ENCODE data around the gene SLC7A1. TPM values are rescaled to one million over a fixed set of nuclear protein-coding genes. Genes with fewer than 3 reads are reported as not detected.

SLC7A1 gene
- total and polyA plus RNA-seq, 2 experiments from 2014 or later = 10.1 to 16.2 TPM

GRCh38 chr13:29509999-29510589 lies 85.4 kb downstream of the SLC7A1 start:
- 98% methylated on average over 14 of the region's 14 CpGs for WGBS (ENCODE audit: low lambda C conversion rate, missing lambda C conversion rate)
- H3K4me3 ChIP-seq = no peak overlapping the region
- no peak for TF ChIP-seq CTCF (IDR thresholded peaks at IDR 0.05; ENCODE audit: poor library complexity)
- TF ChIP-seq EZH2phosphoT487 (IDR thresholded peaks at IDR 0.05; ENCODE audit: low read depth, severe bottlenecking, unreplicated experiment) = no peak
- TF ChIP-seq EZH2 (IDR thresholded peaks at IDR 0.05; ENCODE audit: borderline replicate concordance) = no peak

GRCh38 chr13:29508876-29509252 lies 86.6 kb downstream of the SLC7A1 start:
- TF ChIP-seq EZH2 (IDR thresholded peaks at IDR 0.05; ENCODE audit: borderline replicate concordance) (no peak), EZH2phosphoT487 (IDR thresholded peaks at IDR 0.05; ENCODE audit: low read depth, severe bottlenecking, unreplicated experiment) (no peak), CTCF (IDR thresholded peaks at IDR 0.05; ENCODE audit: poor library complexity) (no peak)
- H3K4me3 ChIP-seq = no peak overlapping the region
- no peaks in the 10 kb centered on the region for H4K20me1 ChIP-seq (ENCODE audit: insufficient read depth, poor library complexity, severe bottlenecking)
- no peak overlapping the region for H2AFZ ChIP-seq
- peaks cover 7% of the 10 kb centered on the region for H3K4me1 ChIP-seq (ENCODE audit: insufficient read depth)
- peaks cover 7% of the 10 kb centered on the region for H3K27me3 ChIP-seq
- H3K9me2 ChIP-seq (replicated peaks; ENCODE audit: insufficient read depth) = no peaks in the 10 kb centered on the region
- H3K27ac ChIP-seq = peak overlapping the region; percentile 71
- no peak for DNase-seq (ENCODE audit: low spot score)
- H3K9me3 ChIP-seq (ENCODE audit: low read depth) = no peaks in the 10 kb centered on the region
- 38% methylated on average over 4 of the region's 4 CpGs for WGBS (ENCODE audit: low lambda C conversion rate, missing lambda C conversion rate)
- peak overlapping the region; percentile 7 for H3K4me2 ChIP-seq
- H3K36me3 ChIP-seq (replicated peaks; ENCODE audit: insufficient read depth, low read depth) = no peaks in the 10 kb centered on the region
- H3K79me2 ChIP-seq = no peaks in the 10 kb centered on the region

More at GRCh38 chr13:29509999-29510589, 85.4 kb downstream of the SLC7A1 start:
- peaks cover 7% of the 10 kb centered on the region for H3K4me1 ChIP-seq (ENCODE audit: insufficient read depth)
- H3K27ac ChIP-seq = no peak overlapping the region
- H3K9me2 ChIP-seq (replicated peaks; ENCODE audit: insufficient read depth) = no peaks in the 10 kb centered on the region
- H2AFZ ChIP-seq = no peak overlapping the region
- H3K27me3 ChIP-seq = no peaks in the 10 kb centered on the region
- H3K36me3 ChIP-seq (replicated peaks; ENCODE audit: insufficient read depth, low read depth) = no peaks in the 10 kb centered on the region
- H3K9me3 ChIP-seq (ENCODE audit: low read depth) = no peaks in the 10 kb centered on the region
- DNase-seq (ENCODE audit: low spot score) = no peak
- no peaks in the 10 kb centered on the region for H4K20me1 ChIP-seq (ENCODE audit: insufficient read depth, poor library complexity, severe bottlenecking)
- H3K4me2 ChIP-seq = no peak overlapping the region
- H3K79me2 ChIP-seq = no peaks in the 10 kb centered on the region

GRCh38 chr13:29508130-29508875 lies 87.2 kb downstream of the SLC7A1 start:
- H3K27ac ChIP-seq = peak overlapping the region; percentile 19
- H3K27me3 ChIP-seq = peaks cover 10% of the 10 kb centered on the region
- H3K4me2 ChIP-seq = peak overlapping the region; percentile 61
- TF ChIP-seq EZH2 (IDR thresholded peaks at IDR 0.05; ENCODE audit: borderline replicate concordance) = no peak
- peak; percentile 98 for TF ChIP-seq CTCF (IDR thresholded peaks at IDR 0.05; ENCODE audit: poor library complexity)
- no peak for TF ChIP-seq EZH2phosphoT487 (IDR thresholded peaks at IDR 0.05; ENCODE audit: low read depth, severe bottlenecking, unreplicated experiment)
- H3K9me2 ChIP-seq (replicated peaks; ENCODE audit: insufficient read depth) = no peaks in the 10 kb centered on the region
- peaks cover 7% of the 10 kb centered on the region for H3K4me1 ChIP-seq (ENCODE audit: insufficient read depth)
- no peaks in the 10 kb centered on the region for H4K20me1 ChIP-seq (ENCODE audit: insufficient read depth, poor library complexity, severe bottlenecking)
- no peak overlapping the region for H2AFZ ChIP-seq
- no peaks in the 10 kb centered on the region for H3K36me3 ChIP-seq (replicated peaks; ENCODE audit: insufficient read depth, low read depth)
- no peaks in the 10 kb centered on the region for H3K79me2 ChIP-seq
- DNase-seq (ENCODE audit: low spot score) = peak; percentile 92
- no peaks in the 10 kb centered on the region for H3K9me3 ChIP-seq (ENCODE audit: low read depth)
- WGBS (ENCODE audit: low lambda C conversion rate, missing lambda C conversion rate) = 28% methylated on average over 16 of the region's 16 CpGs
- H3K4me3 ChIP-seq = no peak overlapping the region

All from hepatocyte (in vitro differentiated cells).